Nephron progenitor cell (in vitro differentiated cells): Measurements from ENCODE around the gene AKAP17A.
A peak's percentile ranks its signal among the peaks of the same experiment; 100 is the strongest.

Experiments used
- DNase-seq: peaks from one replicate; pipeline ENCODE4 v3.0.0; 2021
- H3K27ac Mint-ChIP-seq: 2 replicates; pipeline ENCODE4 v1.8.0; 2021; ENCODE audit warnings: mild to moderate bottlenecking, moderate library complexity, mixed read lengths
- H3K27me3 Mint-ChIP-seq: 2 replicates; pipeline ENCODE4 v1.8.0; 2021; ENCODE audit warnings: mild to moderate bottlenecking, low read depth, mixed read lengths; ENCODE audit not compliant: poor library complexity
- H3K36me3 Mint-ChIP-seq: 2 replicates; pipeline ENCODE4 v1.8.0; 2021; ENCODE audit warnings: low read depth, mixed read lengths
- H3K4me1 Mint-ChIP-seq: 2 replicates; pipeline ENCODE4 v1.8.0; 2021; ENCODE audit warnings: mixed read lengths
- H3K4me3 Mint-ChIP-seq: 2 replicates; pipeline ENCODE4 v1.8.0; 2021; ENCODE audit warnings: mild to moderate bottlenecking, moderate library complexity, mixed read lengths
- H3K9me3 Mint-ChIP-seq: 2 replicates; pipeline ENCODE4 v1.8.0; 2021; ENCODE audit warnings: mild to moderate bottlenecking, moderate library complexity, mixed read lengths
- CTCF ChIP-seq: fragments of 200-600 bp; sonication (generic); IDR thresholded peaks from 2 replicates; pipeline ENCODE4 v1.5.0; 2021; ENCODE audit warnings: antibody characterized with exemption

Gene AKAP17A

GRCh38 chrX:1598021-1598875, 6.8 kb downstream of the AKAP17A start:
- H3K9me3 Mint-ChIP-seq = no peaks in the 10 kb centered on the region
- H3K4me3 Mint-ChIP-seq = no peak overlapping the region
- no peak for TF ChIP-seq CTCF
- no peak for DNase-seq
- H3K4me1 Mint-ChIP-seq = peaks cover 15% of the 10 kb centered on the region
- H3K36me3 Mint-ChIP-seq = peaks cover 65% of the 10 kb centered on the region
- no peaks in the 10 kb centered on the region for H3K27me3 Mint-ChIP-seq
- H3K27ac Mint-ChIP-seq = peak overlapping the region; percentile 94

- DNase-seq = no peak
- H3K9me3 Mint-ChIP-seq = no peaks in the 10 kb centered on the region
- peaks cover 1% of the 10 kb centered on the region for H3K27me3 Mint-ChIP-seq
- peaks cover 65% of the 10 kb centered on the region for H3K36me3 Mint-ChIP-seq
- no peak for TF ChIP-seq CTCF
- H3K27ac Mint-ChIP-seq = peak overlapping the region; percentile 94
- no peak overlapping the region for H3K4me3 Mint-ChIP-seq
- H3K4me1 Mint-ChIP-seq = peaks cover 11% of the 10 kb centered on the region
These were observed 7.7 kb downstream of the AKAP17A start for GRCh38 chrX:1598876-1599790.

- Mint-ChIP-seq H3K4me1 (peaks cover 11% of the 10 kb centered on the region), H3K27me3 (peaks cover 2% of the 10 kb centered on the region), H3K4me3 (no peak overlapping the region), H3K9me3 (no peaks in the 10 kb centered on the region), H3K36me3 (peaks cover 69% of the 10 kb centered on the region), H3K27ac (no peak overlapping the region)
- TF ChIP-seq CTCF = no peak
- no peak for DNase-seq
These were observed 8.5 kb downstream of the AKAP17A start for GRCh38 chrX:1599791-1600405.

- TF ChIP-seq CTCF = no peak
- peaks cover 68% of the 10 kb centered on the region for H3K36me3 Mint-ChIP-seq
- H3K27ac Mint-ChIP-seq = no peak overlapping the region
- no peak for DNase-seq
- H3K4me1 Mint-ChIP-seq = peaks cover 11% of the 10 kb centered on the region
- no peak overlapping the region for H3K4me3 Mint-ChIP-seq
- H3K9me3 Mint-ChIP-seq = no peaks in the 10 kb centered on the region
- H3K27me3 Mint-ChIP-seq = peaks cover 2% of the 10 kb centered on the region
These were observed 9.1 kb downstream of the AKAP17A start for GRCh38 chrX:1600406-1601050.

GRCh38 chrX:1601051-1601767, 9.8 kb downstream of the AKAP17A start:
- H3K9me3 Mint-ChIP-seq = no peaks in the 10 kb centered on the region
- H3K27me3 Mint-ChIP-seq = peaks cover 2% of the 10 kb centered on the region
- no peak for TF ChIP-seq CTCF
- no peak for DNase-seq
- H3K4me1 Mint-ChIP-seq = peaks cover 11% of the 10 kb centered on the region
- H3K27ac Mint-ChIP-seq = no peak overlapping the region
- H3K4me3 Mint-ChIP-seq = no peak overlapping the region
- peaks cover 66% of the 10 kb centered on the region for H3K36me3 Mint-ChIP-seq
